ENCODE data around the gene PDE4B. TPM values are rescaled to one million over a fixed set of nuclear protein-coding genes. Genes with fewer than 3 reads are reported as not detected.

The PDE4B gene
- total and polyA plus RNA-seq, 9 of the 15 experiments (the other 6 are each of a cell fraction or from before 2014, with no cell fraction given): 0.09 TPM; not detected in 8

GRCh38 chr1:66346057-66346795 lies 553.5 kb downstream of the PDE4B start:
- no peak for ATAC-seq
- H3K9me3 ChIP-seq (replicated peaks; ENCODE audit: control insufficient read depth, insufficient read depth, low read depth, low read length): no peaks in the 10 kb centered on the region
- no peak overlapping the region for H2AFZ ChIP-seq (ENCODE audit: low read depth, low read length)
- WGBS (ENCODE audit: insufficient coverage, low coverage, missing lambda C conversion rate): 0% methylated on average over 2 of the region's 2 CpGs
- H3K79me2 ChIP-seq (ENCODE audit: control insufficient read depth, insufficient read depth, low read length): no peaks in the 10 kb centered on the region
- no peak for FAIRE-seq
- intact Hi-C loops (cut with micrococcal nuclease) (no loop called here), in situ Hi-C loops (cut with MboI) (no loop called here)
- TF ChIP-seq, protein P1, sequence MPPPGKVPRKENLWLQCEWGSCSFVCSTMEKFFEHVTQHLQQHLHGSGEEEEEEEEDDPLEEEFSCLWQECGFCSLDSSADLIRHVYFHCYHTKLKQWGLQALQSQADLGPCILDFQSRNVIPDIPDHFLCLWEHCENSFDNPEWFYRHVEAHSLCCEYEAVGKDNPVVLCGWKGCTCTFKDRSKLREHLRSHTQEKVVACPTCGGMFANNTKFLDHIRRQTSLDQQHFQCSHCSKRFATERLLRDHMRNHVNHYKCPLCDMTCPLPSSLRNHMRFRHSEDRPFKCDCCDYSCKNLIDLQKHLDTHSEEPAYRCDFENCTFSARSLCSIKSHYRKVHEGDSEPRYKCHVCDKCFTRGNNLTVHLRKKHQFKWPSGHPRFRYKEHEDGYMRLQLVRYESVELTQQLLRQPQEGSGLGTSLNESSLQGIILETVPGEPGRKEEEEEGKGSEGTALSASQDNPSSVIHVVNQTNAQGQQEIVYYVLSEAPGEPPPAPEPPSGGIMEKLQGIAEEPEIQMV (tag; conservative IDR thresholded peaks at IDR 0.05; ENCODE audit: low read depth): no peak
- TF ChIP-seq ZBTB2 (IDR thresholded peaks at IDR 0.05): no peak
- TF ChIP-seq POLR3G (IDR thresholded peaks at IDR 0.05; ENCODE audit: extremely low read depth, insufficient read length, insufficient replicate concordance): no peak
- no peak for TF ChIP-seq CTBP1 (IDR thresholded peaks at IDR 0.05; ENCODE audit: borderline replicate concordance)
- no peak for TF ChIP-seq SRSF3 (IDR thresholded peaks at IDR 0.05; ENCODE audit: insufficient read depth, low read length)
- no peak for TF ChIP-seq TBL1XR1 (IDR thresholded peaks at IDR 0.05; ENCODE audit: low read length in 2 of 2)
- TF ChIP-seq FOXK1 (CRISPR knock-in tag; IDR thresholded peaks at IDR 0.05; ENCODE audit: borderline replicate concordance): no peak
- TF ChIP-seq ELF1 (tag; IDR thresholded peaks at IDR 0.05): no peak
- TF ChIP-seq ERF (CRISPR knock-in tag; IDR thresholded peaks at IDR 0.05): no peak
- no peak for TF ChIP-seq ZNF766 (CRISPR knock-in tag; conservative IDR thresholded peaks at IDR 0.05)
- no peaks in the 10 kb centered on the region for H3K9me1 ChIP-seq (ENCODE audit: control insufficient read depth, insufficient read depth, low read length)
- H3K4me2 ChIP-seq (ENCODE audit: insufficient read depth, low read length): no peak overlapping the region
- DNase-seq (ENCODE audit: extremely low read depth in 1 of 4, low spot score in 3 of 4): no peak
- H3K27me3 ChIP-seq (ENCODE audit: control insufficient read depth in 2 of 2, insufficient read depth in 2 of 2, low read length in 2 of 2): no peaks in the 10 kb centered on the region
- H4K20me1 ChIP-seq (replicated peaks; ENCODE audit: control insufficient read depth, insufficient read depth, low read length): no peaks in the 10 kb centered on the region
- H3K4me3 ChIP-seq: no peak overlapping the region
- ChIA-PET POLR2A (no interaction called here), CTCF (ENCODE audit: low intra/inter-chr PET ratio) (no interaction called here)
- H3K4me1 ChIP-seq (replicated peaks in 1 of 2; ENCODE audit: control insufficient read depth in 2 of 2, insufficient read depth in 2 of 2, low read length in 2 of 2): no peaks in the 10 kb centered on the region
- no peaks in the 10 kb centered on the region for H3K36me3 ChIP-seq (ENCODE audit: control insufficient read depth, insufficient read depth, low read length)
- no peak overlapping the region for H3K9ac ChIP-seq (ENCODE audit: insufficient read depth in 1 of 2, low read depth in 2 of 2, low read length in 2 of 2)
- no peak overlapping the region for H3K27ac ChIP-seq (ENCODE audit: extremely low read depth, low read depth, low read length)
- BruUV-seq (replicated peaks): no TSS peak
